Kidney (tissue), 14 donors: Measurements from ENCODE around the gene GPR18. TPM values are rescaled to one million over a fixed set of nuclear protein-coding genes. Genes with fewer than 3 reads are reported as not detected.

Source experiments
- DNase-seq, 5 donors: peaks; one replicate each; pipeline ENCODE4 v3.0.0-alpha.2; 2013 to 2020
- FAIRE-seq: peaks from 2 replicates; lab custom pipeline; 2012; peaks lifted over from hg19 to GRCh38; lab: Jason Lieb, UNC
- H3K27ac ChIP-seq, 2 donors: one replicate each; pipeline ENCODE4 v1.7.0; 2013; ENCODE audit warnings: low read depth in 2 of 2, low read length in 2 of 2, inconsistent platforms in 1 of 2
- H3K27me3 ChIP-seq: one replicate; pipeline ENCODE4 v1.7.1; 2013; ENCODE audit warnings: low read length, inconsistent platforms; ENCODE audit not compliant: control insufficient read depth, insufficient read depth
- H3K36me3 ChIP-seq, 3 donors: one replicate each; pipeline versions ENCODE4 v1.7.0 to v1.7.1; 2013; ENCODE audit warnings: low read length in 3 of 3, control low read depth in 1 of 3, inconsistent platforms in 1 of 3; ENCODE audit not compliant: insufficient read depth in 3 of 3, control insufficient read depth in 2 of 3
- H3K4me1 ChIP-seq, 3 donors: one replicate each; pipeline versions ENCODE4 v1.7.0 to v1.7.1; 2013; ENCODE audit warnings: low read length in 3 of 3, inconsistent platforms in 1 of 3, low read depth in 1 of 3; ENCODE audit not compliant: control insufficient read depth in 2 of 3, insufficient read depth in 2 of 3
- H3K4me3 ChIP-seq, 3 donors: one replicate each; pipeline versions ENCODE4 v1.7.0 to v1.8.1; 2013; ENCODE audit warnings: low read length in 3 of 3, control low read depth in 1 of 3, inconsistent platforms in 1 of 3
- H3K9ac ChIP-seq, 3 donors: one replicate each; pipeline versions ENCODE4 v1.7.0 to v1.7.1; 2013; ENCODE audit warnings: low read length in 3 of 3, control low read depth in 1 of 3, inconsistent platforms in 1 of 3
- H3K9me3 ChIP-seq, 3 donors: one replicate each; pipeline versions ENCODE4 v1.7.0 to v1.7.1; 2013; ENCODE audit warnings: low read length in 3 of 3, control low read depth in 1 of 3, inconsistent platforms in 1 of 3; ENCODE audit not compliant: control insufficient read depth in 2 of 3, insufficient read depth in 1 of 3
- CTCF ChIP-seq: IDR thresholded peaks from 3 replicates; pipeline ENCODE4 v1.5.1; 2012; ENCODE audit warnings: mild to moderate bottlenecking, moderate library complexity, borderline replicate concordance; ENCODE audit not compliant: insufficient read depth; ENCODE audit errors: extremely low read depth
- intact Hi-C: fragments of 100-400 bp; cut with DNase I; formaldehyde crosslinking; loops from one replicate; pipeline ENCODE4 v1.11.1; 2022
- polyA plus RNA-seq: library from polyadenylated mRNA; stranded (reverse); fragments of 350-450 nt; fragmentation: Illumina TruSeq; extraction: RNeasy Lipid Tissue Mini Kit (QIAGEN cat#74804); gene quantifications from one replicate; pipeline ENCODE4 v1.2.3, GENCODE V29; 2014; ENCODE audit warnings: low read depth, low replicate concordance; ENCODE audit not compliant: insufficient read depth
- total RNA-seq: library from RNA; stranded (reverse); fragmentation: NEBNext Ultra II Directional; extraction: Animal tissue kit (Norgen Biotek cat#: 25700); gene quantifications from one replicate; pipeline ENCODE4 v1.2.1, GENCODE V29; 2021
- donor health status: control.
- donor health status: control.
- donor health status: control.
- donor health status: control.
- donor health status: control.
- donor health status: DM: yes; HTN: yes; CAD: no.
- donor health status: Normal renal cell carcinoma (clear cell type).

GPR18 gene
- total and polyA plus RNA-seq, 2 donors from 2014 or later = 0.88 TPM; not detected in 1

DNA sequence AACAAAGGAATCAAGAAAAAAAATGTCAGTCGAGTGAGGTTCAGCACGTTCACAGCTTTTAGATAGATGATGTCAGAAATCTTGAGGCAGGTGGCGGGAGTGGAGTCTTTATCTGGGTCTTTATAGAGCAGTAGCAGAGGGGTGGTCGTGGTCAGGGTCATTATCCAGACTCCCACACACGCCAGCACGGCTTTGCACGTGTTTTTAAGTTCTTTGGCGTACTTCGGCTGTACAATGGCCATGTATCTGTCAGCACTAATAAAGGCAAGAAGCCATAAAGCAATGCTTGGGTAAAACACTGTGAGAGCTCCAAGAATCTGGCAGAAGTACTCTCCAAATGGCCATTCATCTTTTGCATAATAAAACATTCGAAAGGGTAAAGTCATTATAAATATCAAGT lies 2.9 kb downstream of the GPR18 start:
- Histone ChIP-seq H3K4me3 (no peak overlapping the region), H3K9ac (no peak overlapping the region), H3K36me3 (peaks cover 0 to 10% (median 0%) of the 10 kb centered on the region in 3 donors), H3K27ac (no peak overlapping the region), H3K27me3 (no peaks in the 10 kb centered on the region), H3K4me1 (no peaks in the 10 kb centered on the region), H3K9me3 (no peaks in the 10 kb centered on the region)
- DNase-seq = no peak
- intact Hi-C loops = no loop called here
- no peak for FAIRE-seq
- TF ChIP-seq CTCF = no peak

DNA sequence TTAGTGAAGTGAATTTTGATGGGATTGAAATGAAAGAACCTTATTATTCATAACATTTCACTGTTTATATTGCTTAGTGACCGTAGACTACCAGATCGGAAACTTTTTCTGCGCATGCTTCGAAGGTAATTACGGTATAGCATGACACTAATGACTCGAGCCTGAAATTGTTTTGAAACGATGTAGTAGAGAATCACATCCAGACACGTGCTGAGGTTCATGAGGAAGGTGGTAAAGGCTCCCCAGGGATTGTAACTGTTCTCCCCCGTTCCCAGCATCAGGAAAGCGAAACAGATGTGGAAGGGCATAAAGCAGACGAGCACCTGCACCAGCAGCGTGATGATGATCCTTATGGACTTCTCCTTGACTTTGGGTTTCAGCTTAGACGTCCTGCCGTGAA lies 3.3 kb downstream of the GPR18 start:
- H3K27me3 ChIP-seq = no peaks in the 10 kb centered on the region
- H3K4me3 ChIP-seq = no peak overlapping the region
- H3K9ac ChIP-seq = no peak overlapping the region
- H3K9me3 ChIP-seq = no peaks in the 10 kb centered on the region
- H3K4me1 ChIP-seq = no peaks in the 10 kb centered on the region
- DNase-seq (no peak), FAIRE-seq (no peak)
- H3K27ac ChIP-seq = no peak overlapping the region
- H3K36me3 ChIP-seq = peaks cover 0 to 10% (median 0%) of the 10 kb centered on the region in 3 donors
- intact Hi-C loops = no loop called here
- no peak for TF ChIP-seq CTCF

DNA sequence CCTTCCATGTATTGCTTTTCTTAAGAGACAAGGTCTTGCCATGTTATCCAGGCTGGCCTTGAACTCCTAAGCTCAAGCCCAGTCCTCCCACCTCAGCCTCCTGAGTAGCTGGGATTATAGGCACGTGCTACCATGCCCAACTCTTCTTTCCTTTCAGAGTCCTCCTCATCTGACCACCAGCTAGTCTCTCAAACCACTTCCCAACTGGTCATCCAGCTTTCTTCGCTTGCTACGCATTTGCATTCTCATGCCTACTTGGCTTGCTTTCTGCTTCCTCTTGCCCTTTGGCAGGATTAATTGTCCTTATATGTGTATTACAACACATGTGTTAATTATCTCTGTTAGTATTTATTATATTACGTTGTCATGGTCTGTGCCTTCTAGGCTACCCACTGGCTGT lies 6.3 kb downstream of the GPR18 start:
- no peaks in the 10 kb centered on the region for H3K27me3 ChIP-seq
- TF ChIP-seq CTCF = no peak
- no peaks in the 10 kb centered on the region for H3K9me3 ChIP-seq
- no peak overlapping the region for H3K9ac ChIP-seq
- no peak overlapping the region for H3K27ac ChIP-seq
- H3K36me3 ChIP-seq = peaks cover 0 to 10% (median 0%) of the 10 kb centered on the region in 3 donors
- no peaks in the 10 kb centered on the region for H3K4me1 ChIP-seq
- intact Hi-C loops = no loop called here
- DNase-seq = no peak
- no peak for FAIRE-seq
- H3K4me3 ChIP-seq = no peak overlapping the region
